ENCODE measurements around the gene TEAD3.

DNA sequence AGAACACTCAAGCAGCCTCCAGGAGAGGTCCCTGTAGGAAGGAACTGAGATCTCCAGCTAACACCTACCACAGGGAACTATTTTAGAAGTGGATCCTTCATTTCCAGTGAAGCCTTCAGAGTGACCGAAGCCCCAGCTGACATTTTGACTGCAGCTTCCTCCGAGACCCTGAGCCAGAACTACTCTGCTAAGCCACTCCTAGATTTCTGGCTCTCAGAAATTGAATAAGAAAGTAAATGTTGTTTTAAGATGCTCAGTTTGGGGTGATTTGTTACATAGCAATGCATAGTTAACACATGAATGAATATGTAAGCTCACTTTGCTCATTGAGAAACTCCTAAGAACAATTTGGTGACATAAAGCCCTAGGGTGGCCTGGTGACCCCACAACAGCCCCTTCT is 10.3 kb upstream of the TEAD3 start:
- no peak for TF ChIP-seq ETS1 (IDR thresholded peaks at IDR 0.05)
- no peak for TF ChIP-seq EZH2 (IDR thresholded peaks at IDR 0.05; ENCODE audit: low read depth, unreplicated experiment)

Data from GM23338 (cell line).